ENCODE data around the gene CRYBA1. TPM values are rescaled to one million over a fixed set of nuclear protein-coding genes. Genes with fewer than 3 reads are reported as not detected.
"Not testable (repeated sequence)": the region's sequence is repeated elsewhere in the genome, so short reads cannot be mapped to it uniquely, and the experiment has no call there.

CRYBA1 gene
- total and polyA plus RNA-seq, 8 donors, result not detected

DNA sequence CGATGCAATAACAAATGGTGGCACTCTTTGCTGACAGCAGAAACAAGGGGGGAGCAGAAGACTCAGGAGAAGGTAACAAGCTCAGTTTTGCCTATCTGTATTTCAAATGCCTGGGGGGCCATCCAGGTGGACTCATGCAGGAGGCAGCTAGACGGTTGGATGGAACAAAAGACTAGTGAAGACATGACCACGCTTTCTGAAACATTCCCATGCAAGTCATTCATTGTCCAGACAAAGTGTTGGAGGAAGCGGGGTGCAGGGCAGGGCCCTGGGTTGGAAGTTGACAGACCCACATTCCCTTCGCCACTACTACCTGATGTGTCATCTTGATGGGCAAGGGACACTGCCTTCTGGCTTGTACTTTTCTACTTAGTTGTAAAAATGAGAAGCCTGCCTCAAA is 29.8 kb upstream of the CRYBA1 start:
- Histone ChIP-seq H3K36me3 (no peaks in the 10 kb centered on the region), H3K9me3 (no peaks in the 10 kb centered on the region), H3K4me3 (no peak overlapping the region), H3K4me1 (no peaks in the 10 kb centered on the region), H3K27me3 (no peaks in the 10 kb centered on the region), H3K27ac (no peak overlapping the region)
- no peak for ATAC-seq
- TF ChIP-seq, protein P1, sequence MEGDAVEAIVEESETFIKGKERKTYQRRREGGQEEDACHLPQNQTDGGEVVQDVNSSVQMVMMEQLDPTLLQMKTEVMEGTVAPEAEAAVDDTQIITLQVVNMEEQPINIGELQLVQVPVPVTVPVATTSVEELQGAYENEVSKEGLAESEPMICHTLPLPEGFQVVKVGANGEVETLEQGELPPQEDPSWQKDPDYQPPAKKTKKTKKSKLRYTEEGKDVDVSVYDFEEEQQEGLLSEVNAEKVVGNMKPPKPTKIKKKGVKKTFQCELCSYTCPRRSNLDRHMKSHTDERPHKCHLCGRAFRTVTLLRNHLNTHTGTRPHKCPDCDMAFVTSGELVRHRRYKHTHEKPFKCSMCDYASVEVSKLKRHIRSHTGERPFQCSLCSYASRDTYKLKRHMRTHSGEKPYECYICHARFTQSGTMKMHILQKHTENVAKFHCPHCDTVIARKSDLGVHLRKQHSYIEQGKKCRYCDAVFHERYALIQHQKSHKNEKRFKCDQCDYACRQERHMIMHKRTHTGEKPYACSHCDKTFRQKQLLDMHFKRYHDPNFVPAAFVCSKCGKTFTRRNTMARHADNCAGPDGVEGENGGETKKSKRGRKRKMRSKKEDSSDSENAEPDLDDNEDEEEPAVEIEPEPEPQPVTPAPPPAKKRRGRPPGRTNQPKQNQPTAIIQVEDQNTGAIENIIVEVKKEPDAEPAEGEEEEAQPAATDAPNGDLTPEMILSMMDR (IDR thresholded peaks at IDR 0.05), result no peak
- FAIRE-seq, result no peak
- DNase-seq, result no peak
- WGBS, 2 donors, result 84 to 88% methylated on average over 5 of the region's 5 CpGs
- intact Hi-C loops (cut with DNase I), result loop anchor here in 2 of 3 donors (5.0 to 10.0 kb wide), 2 partner anchors 65 to 72 kb away; no protein-coding TSS in a partner anchor

DNA sequence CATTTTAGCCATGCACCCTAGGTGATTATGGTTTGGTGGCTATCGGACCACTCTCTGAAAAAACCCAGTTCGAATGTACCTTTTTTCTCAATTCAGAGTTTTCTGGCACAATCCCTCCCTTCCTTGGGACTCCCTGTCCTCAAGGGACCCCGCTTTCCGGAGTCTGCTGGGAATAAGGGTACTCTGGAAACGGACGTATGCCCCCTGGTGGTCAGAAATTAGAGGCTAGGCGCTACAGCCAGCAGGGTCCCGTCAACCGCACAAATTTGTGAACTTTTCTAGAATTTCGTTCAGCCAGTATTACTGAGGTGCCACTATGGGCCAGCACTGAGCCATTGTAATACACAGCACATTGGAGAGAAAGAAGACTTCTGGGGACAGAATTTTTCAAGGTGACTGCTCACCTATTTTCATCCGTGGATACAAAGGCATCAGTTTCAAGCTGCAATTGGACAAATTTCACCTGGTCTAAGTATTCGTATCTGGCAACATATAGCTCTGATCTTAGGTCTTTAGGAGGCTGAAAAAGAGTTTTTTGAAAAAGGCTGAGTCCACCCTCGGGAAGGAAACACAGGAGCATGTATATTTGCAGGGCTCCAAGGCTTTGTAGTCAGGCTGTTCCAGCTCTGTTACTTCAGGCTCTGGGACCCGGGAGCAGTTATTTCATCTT is 27.1 kb upstream of the CRYBA1 start:
- peak in 5 of 6 donors; percentile 68 to 81 (median 75) for DNase-seq
- Histone ChIP-seq H3K4me3 (no peak overlapping the region), H3K27me3 (no peaks in the 10 kb centered on the region), H3K27ac (no peak overlapping the region), H3K9me3 (no peaks in the 10 kb centered on the region), H3K4me1 (no peaks in the 10 kb centered on the region), H3K36me3 (no peaks in the 10 kb centered on the region)
- WGBS, 2 donors, result 5 to 6% methylated on average over 14 of the region's 14 CpGs
- ATAC-seq, result peak; percentile 92 to 99 (median 96)
- intact Hi-C loops (cut with DNase I), result loop anchor here in 2 of 3 donors (5.0 to 10.0 kb wide), 2 partner anchors 67 to 75 kb away; no protein-coding TSS in a partner anchor
- TF ChIP-seq, protein P1 (IDR thresholded peaks at IDR 0.05), result peak; percentile 92 to 97 (median 92)
- FAIRE-seq, result no peak

DNA sequence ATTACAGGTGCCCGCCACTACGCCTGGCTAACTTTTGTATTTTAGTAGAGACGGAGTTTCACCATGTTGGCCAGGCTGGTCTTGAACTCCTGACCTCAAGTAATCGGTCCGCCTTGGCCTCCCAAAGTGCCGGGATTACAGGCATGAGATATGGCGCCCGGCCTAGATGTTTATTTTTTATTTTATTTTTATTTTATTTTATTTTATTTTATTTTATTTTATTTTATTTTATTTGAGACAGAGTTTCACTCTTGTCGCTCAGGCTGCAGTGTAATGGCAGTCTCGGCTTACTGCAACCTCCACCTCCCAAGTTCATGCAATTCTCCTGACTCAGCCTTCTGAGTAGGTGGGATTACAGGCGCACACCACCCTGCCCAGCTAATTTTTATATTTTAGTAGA is 25.3 kb upstream of the CRYBA1 start:
- H3K9me3 ChIP-seq; H3K4me1 ChIP-seq; ATAC-seq; DNase-seq; H3K4me3 ChIP-seq; FAIRE-seq; H3K36me3 ChIP-seq; H3K27ac ChIP-seq; H3K27me3 ChIP-seq; intact Hi-C loops (cut with DNase I): not testable (repeated sequence)
- WGBS, 2 donors, result 89% methylated on average over 11 of the region's 11 CpGs

DNA sequence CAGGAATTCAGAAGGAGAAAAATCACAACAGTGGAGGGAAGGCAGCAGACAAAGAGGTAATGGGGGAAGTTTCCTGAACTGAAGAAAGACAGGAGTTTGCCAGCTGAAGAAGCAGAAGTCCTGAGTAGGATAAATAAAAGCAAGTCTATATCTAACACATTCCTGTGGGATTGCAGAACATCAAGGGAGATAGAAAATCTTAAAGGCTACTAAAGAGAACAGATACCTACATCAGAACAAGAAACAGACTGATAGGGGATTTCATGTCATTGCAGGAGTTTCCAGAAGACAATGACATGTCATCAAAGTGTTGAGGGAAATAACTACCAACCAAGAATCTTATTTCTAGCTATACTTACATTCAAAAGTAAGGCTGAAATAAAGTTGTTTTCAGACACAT is 21.3 kb upstream of the CRYBA1 start:
- no peaks in the 10 kb centered on the region for H3K27me3 ChIP-seq
- ATAC-seq, result no peak
- DNase-seq, result no peak
- H3K27ac ChIP-seq, result no peak overlapping the region
- H3K4me1 ChIP-seq, result no peaks in the 10 kb centered on the region
- H3K36me3 ChIP-seq, result no peaks in the 10 kb centered on the region
- H3K4me3 ChIP-seq, result no peak overlapping the region
- no peak for FAIRE-seq
- no peaks in the 10 kb centered on the region for H3K9me3 ChIP-seq
- TF ChIP-seq, protein P1 (IDR thresholded peaks at IDR 0.05), result no peak
- intact Hi-C loops (cut with DNase I), result no loop called here

DNA sequence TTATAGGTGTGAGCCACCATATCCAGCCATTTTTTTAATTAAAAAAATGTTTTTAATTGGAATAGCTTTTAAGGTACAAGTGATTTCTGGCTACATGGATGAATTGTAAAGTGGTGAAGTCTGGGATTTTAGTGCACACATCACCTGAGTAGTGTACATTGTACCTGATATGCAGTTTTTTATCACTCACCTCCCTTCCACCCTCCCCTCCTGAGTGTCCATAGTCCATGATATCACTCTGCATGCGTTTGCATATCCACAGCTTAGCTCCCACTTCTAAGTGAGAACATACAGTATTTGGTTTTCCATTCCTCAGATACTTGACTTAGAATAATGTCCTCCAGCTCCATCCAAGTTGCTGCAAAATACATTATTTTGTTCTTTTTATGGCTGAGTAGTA is 13.4 kb upstream of the CRYBA1 start:
- Histone ChIP-seq H3K36me3 (no peaks in the 10 kb centered on the region), H3K4me3 (no peak overlapping the region), H3K27me3 (no peaks in the 10 kb centered on the region), H3K27ac (no peak overlapping the region), H3K9me3 (no peaks in the 10 kb centered on the region), H3K4me1 (no peaks in the 10 kb centered on the region)
- 55 to 60% methylated on average over 1 of the region's 1 CpG for WGBS, 2 donors
- TF ChIP-seq, protein P1 (IDR thresholded peaks at IDR 0.05), result no peak
- DNase-seq (no peak), ATAC-seq (no peak), FAIRE-seq (no peak)
- intact Hi-C loops (cut with DNase I), result no loop called here

DNA sequence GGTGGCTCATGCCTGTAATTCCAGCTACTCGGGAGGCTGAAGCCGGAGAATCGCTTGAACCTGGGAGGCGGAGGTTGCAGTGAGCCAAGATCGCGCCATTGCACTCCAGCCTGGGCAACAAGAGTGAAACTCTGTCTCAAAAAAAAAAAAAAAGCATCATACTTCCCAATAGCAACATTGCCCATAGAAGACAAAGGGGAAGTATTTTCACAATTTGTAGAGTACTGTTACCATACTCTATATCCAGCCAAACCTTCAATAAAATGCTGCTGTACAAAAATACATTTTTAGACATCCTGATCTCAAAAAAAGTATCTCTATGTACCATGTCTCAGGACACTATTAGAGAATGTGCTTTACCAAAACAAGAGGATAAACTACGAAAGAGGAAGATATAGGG is 11.7 kb upstream of the CRYBA1 start:
- H3K27ac ChIP-seq; ATAC-seq; H3K27me3 ChIP-seq; H3K4me3 ChIP-seq; DNase-seq; FAIRE-seq; intact Hi-C loops (cut with DNase I); H3K36me3 ChIP-seq; H3K4me1 ChIP-seq; H3K9me3 ChIP-seq: not testable (repeated sequence)
- 93 to 97% methylated on average over 7 of the region's 7 CpGs for WGBS, 2 donors

All from pancreas (tissue), 10 donors.